HepG2 (cell line): ENCODE results near the gene ZXDA. TPM values are rescaled to one million over a fixed set of nuclear protein-coding genes. Genes with fewer than 3 reads are reported as not detected.

Experiments
- ATAC-seq: fragments of 200-7000 bp; cut with Tn5 transposase; 3 replicates; pipeline ENCODE4 v1.9.1; 2020; ENCODE audit warnings: mild to moderate bottlenecking, moderate library complexity
- BruUV-seq: library from RNA; stranded (reverse); fragments of 400-500 nt; replicated peaks from 2 replicates; lab custom pipeline; 2021; lab: Mats Ljungman, UMichigan
- CTCF ChIA-PET: fragments of 300-600 bp; formaldehyde crosslinking; extraction: SDS; loops from one replicate; lab custom pipeline; 2021; ENCODE audit warnings: low total read pairs, inconsistent platforms, low intra/inter-chr PET ratio; lab: Yijun Ruan, JAX
- POLR2A ChIA-PET: fragments of 350-600 bp; sonication (Branson Sonifier 250); formaldehyde crosslinking; loops from one replicate; lab custom pipeline; 2020; ENCODE audit warnings: antibody characterized with exemption, inconsistent platforms; lab: Yijun Ruan, JAX
- DNase-seq: peaks from one replicate; pipeline ENCODE4 v3.0.0-alpha.2; 2015; ENCODE audit warnings: low spot score
- FAIRE-seq: peaks from 3 replicates; lab custom pipeline; 2011; peaks lifted over from hg19 to GRCh38; lab: Jason Lieb, UNC
- H2AFZ ChIP-seq: one replicate; pipeline ENCODE4 v1.6.1; 2011; ENCODE audit warnings: low read length, inconsistent platforms
- H3K27ac ChIP-seq: fragments of 300-600 bp; 3 replicates; pipeline ENCODE4 v1.8.0; 2011; ENCODE audit warnings: mixed run types, mild to moderate bottlenecking, mixed read lengths, low read length, inconsistent platforms; ENCODE audit not compliant: insufficient read depth; ENCODE audit errors: extremely low read length
- H3K27me3 ChIP-seq, 2 experiments: fragments of 200-600 bp in 1 of 2; 2 replicates in 1 of 2; 3 replicates in 1 of 2; pipeline versions ENCODE4 v1.6.0 to v1.8.0; 2011; ENCODE audit warnings: low read length in 2 of 2, mild to moderate bottlenecking in 2 of 2, moderate library complexity in 2 of 2, inconsistent platforms in 1 of 2; ENCODE audit not compliant: insufficient read depth in 2 of 2, control insufficient read depth in 1 of 2
- H3K36me3 ChIP-seq, 2 experiments: fragments of 200-600 bp in 1 of 2; replicated peaks in 1 of 2; 2 replicates in 1 of 2; 3 replicates in 1 of 2; pipeline versions ENCODE4 v1.5.1 to v1.8.0; 2011; ENCODE audit warnings: low read length in 2 of 2, inconsistent platforms in 1 of 2; ENCODE audit not compliant: insufficient read depth in 2 of 2, control insufficient read depth in 1 of 2
- H3K4me1 ChIP-seq: 2 replicates; pipeline ENCODE4 v1.5.1; 2012; ENCODE audit warnings: low read length, inconsistent platforms; ENCODE audit not compliant: insufficient read depth
- H3K4me2 ChIP-seq: 2 replicates; pipeline ENCODE4 v1.6.0; 2011; ENCODE audit warnings: low read depth, low read length, inconsistent platforms
- H3K4me3 ChIP-seq, 3 experiments: fragments of 200-600 bp in 1 of 3; sonication (generic), shearing (Covaris generic) in 1 of 3; replicated peaks in 1 of 3; 2 replicates each; pipeline ENCODE4 v1.5.1; 2011 to 2016; ENCODE audit warnings: low read length in 3 of 3, inconsistent platforms in 2 of 3, low read depth in 2 of 3, mild to moderate bottlenecking in 2 of 3, control low read depth in 1 of 3, mixed read lengths in 1 of 3; ENCODE audit not compliant: insufficient read depth in 1 of 3
- H3K79me2 ChIP-seq: one replicate; pipeline ENCODE4 v1.6.1; 2011; ENCODE audit warnings: low read length, inconsistent platforms; ENCODE audit not compliant: insufficient read depth
- H3K9ac ChIP-seq: 2 replicates; pipeline ENCODE4 v1.6.0; 2011; ENCODE audit warnings: mild to moderate bottlenecking, low read depth, low read length, inconsistent platforms; ENCODE audit not compliant: insufficient read depth
- H3K9me3 ChIP-seq: 2 replicates; pipeline ENCODE4 v1.5.1; 2012; ENCODE audit warnings: mild to moderate bottlenecking, low read length
- H4K20me1 ChIP-seq: 2 replicates; pipeline ENCODE4 v1.6.0; 2011; ENCODE audit warnings: inconsistent platforms, mild to moderate bottlenecking, low read length, moderate library complexity; ENCODE audit not compliant: insufficient read depth
- CENPX ChIP-seq: sonication (generic); formaldehyde crosslinking; IDR thresholded peaks from 2 replicates; pipeline ENCODE4 v1.9.0; 2021; ENCODE audit warnings: mild to moderate bottlenecking, missing genetic modification reagents, moderate library complexity
- ELF1 ChIP-seq: sonication (generic); formaldehyde crosslinking; IDR thresholded peaks from 2 replicates; pipeline ENCODE4 v1.4.0; 2020; ENCODE audit warnings: missing genetic modification reagents
- FOXK2 ChIP-seq: fragments of 450-650 bp; IDR thresholded peaks from 2 replicates; pipeline ENCODE4 v1.6.1; 2016
- GABPA ChIP-seq, 2 experiments: IDR thresholded peaks; 2 replicates each; pipeline ENCODE4 v1.6.1; 2011 to 2016; ENCODE audit warnings: low read depth in 2 of 2, low read length in 1 of 2, missing biosample characterization in 1 of 2, missing genetic modification characterization in 1 of 2
- IRX3 ChIP-seq: sonication (generic); formaldehyde crosslinking; IDR thresholded peaks from 2 replicates; pipeline ENCODE4 v1.8.1; 2023; ENCODE audit warnings: mild to moderate bottlenecking, low read depth, missing genetic modification reagents, borderline replicate concordance
- MAFK ChIP-seq, 2 experiments: IDR thresholded peaks in 1 of 2; conservative IDR thresholded peaks in 1 of 2; 2 replicates each; pipeline ENCODE4 v1.6.1; 2011; ENCODE audit warnings: improper control_type of control experiment in 2 of 2, low read length in 2 of 2
- RFXAP ChIP-seq: sonication (generic); formaldehyde crosslinking; IDR thresholded peaks from 2 replicates; pipeline ENCODE4 v1.4.0; 2020; ENCODE audit warnings: missing genetic modification reagents, borderline replicate concordance
- SATB2 ChIP-seq: sonication (generic); formaldehyde crosslinking; IDR thresholded peaks from 2 replicates; pipeline ENCODE4 v1.5.0; 2020; ENCODE audit warnings: missing genetic modification reagents
- ZBTB1 ChIP-seq: sonication (generic); formaldehyde crosslinking; IDR thresholded peaks from 2 replicates; pipeline ENCODE4 v1.4.0; 2020; ENCODE audit warnings: missing genetic modification reagents, borderline replicate concordance
- ZNF496 ChIP-seq: sonication (generic); formaldehyde crosslinking; IDR thresholded peaks from 2 replicates; pipeline ENCODE4 v1.8.1; 2023; ENCODE audit warnings: mild to moderate bottlenecking, moderate library complexity, missing genetic modification reagents; ENCODE audit not compliant: insufficient replicate concordance
- ZNF672 ChIP-seq: sonication (generic); formaldehyde crosslinking; IDR thresholded peaks from 2 replicates; pipeline ENCODE4 v1.8.1; 2022; ENCODE audit warnings: missing genetic modification reagents
- ZNF773 ChIP-seq: sonication (generic); formaldehyde crosslinking; IDR thresholded peaks from 2 replicates; pipeline ENCODE4 v1.4.0; 2020; ENCODE audit warnings: missing genetic modification reagents, borderline replicate concordance
- ZNF792 ChIP-seq: IDR thresholded peaks from 2 replicates; pipeline ENCODE4 v1.6.1; 2016
- ZSCAN22 ChIP-seq: sonication (generic); formaldehyde crosslinking; IDR thresholded peaks from 2 replicates; pipeline ENCODE4 v1.4.0; 2020; ENCODE audit warnings: mild to moderate bottlenecking, missing genetic modification reagents
- WGBS: methylation state at CpG from one replicate; pipeline ENCODE4 v1.1.6; 2017; ENCODE audit warnings: low lambda C conversion rate; 5-methylcytosine and 5-hydroxymethylcytosine counted together
- in situ Hi-C: cut with HindIII; loops from 2 replicates; pipeline ENCODE4 v1.10.0; 2017; ENCODE audit warnings: low pct_unique_long_range_greater_than_20kb; ENCODE audit not compliant: extremely low pct_ligation_motif_present
- intact Hi-C: fragments of 100-400 bp; cut with micrococcal nuclease; formaldehyde crosslinking; loops from one replicate; pipeline ENCODE4 v1.10.0; 2022; ENCODE audit not compliant: unreplicated experiment
- polyA plus RNA-seq, 8 experiments: library from polyadenylated mRNA; depleted of rRNA in 3 of 8; stranded (reverse) in 7 of 8; unstranded in 1 of 8; fragments of >200 nt; fragmentation: Illumina TruSeq in 4 of 8; extraction: Trizol in 4 of 8; gene quantifications; 2 replicates each; pipeline versions ENCODE4 v1.2.1 to v1.2.3, GENCODE V29; 2011 to 2016; ENCODE audit warnings: low read depth in 4 of 8, missing spikeins in 1 of 8, mixed read lengths in 1 of 8; ENCODE audit not compliant: insufficient read depth in 1 of 8
- total RNA-seq, 5 experiments: library from RNA; depleted of rRNA; stranded (reverse); fragments of >200 nt; fragmentation: Illumina TruSeq; extraction: Trizol; gene quantifications; 2 replicates each; pipeline ENCODE4 v1.2.3, GENCODE V29; 2016; ENCODE audit warnings: low read depth in 1 of 5
- TF ChIP-seq, protein P1 (sequence below): sonication (generic); formaldehyde crosslinking; IDR thresholded peaks from 2 replicates; pipeline ENCODE4 v1.4.0; 2020; ENCODE audit warnings: missing genetic modification reagents, borderline replicate concordance
- TF ChIP-seq, protein P2 (sequence below): sonication (generic); formaldehyde crosslinking; IDR thresholded peaks from 2 replicates; pipeline ENCODE4 v1.4.0; 2020; ENCODE audit warnings: missing genetic modification reagents, borderline replicate concordance
- TF ChIP-seq, protein P3 (sequence below): IDR thresholded peaks from 2 replicates; pipeline ENCODE4 v1.6.1; 2012; ENCODE audit warnings: inconsistent platforms

The ZXDA gene
- total and polyA plus RNA-seq, 2 of the 13 experiments (the other 11 are each of a cell fraction or from before 2014, with no cell fraction given): not detected

DNA sequence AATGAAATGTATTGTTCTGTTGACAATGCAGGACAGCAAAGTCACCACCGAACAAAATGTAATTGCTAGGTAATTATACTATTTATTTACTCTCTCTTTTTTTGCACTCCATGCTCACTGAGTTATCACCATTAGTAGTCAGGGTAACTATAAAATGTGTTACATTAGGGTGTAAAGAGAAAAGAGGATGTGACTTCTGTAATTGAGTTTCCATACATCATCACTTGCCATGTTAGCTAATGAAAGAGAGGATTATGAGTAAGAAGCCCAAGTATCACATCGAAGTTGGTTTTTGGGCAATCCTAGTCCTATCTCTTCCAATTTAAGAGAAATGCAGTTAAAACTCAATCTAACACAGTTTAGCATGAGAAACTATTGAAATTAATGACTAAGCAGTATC is 7.6 kb downstream of the ZXDA start:
- no peaks in the 10 kb centered on the region for H3K79me2 ChIP-seq
- TF ChIP-seq MAFK (conservative IDR thresholded peaks at IDR 0.05 in 1 of 2, IDR thresholded peaks at IDR 0.05 in 1 of 2; ENCODE audit: low read length in 2 of 2) (no peak), GABPA (IDR thresholded peaks at IDR 0.05; ENCODE audit: low read depth, low read length) (no peak), GABPA (CRISPR knock-in tag; IDR thresholded peaks at IDR 0.05; ENCODE audit: low read depth) (no peak), IRX3 (no peak), ZNF792 (no peak), ELF1 (CRISPR knock-in tag) (no peak), ZSCAN22 (no peak), ZNF672 (CRISPR knock-in tag) (no peak), CENPX (CRISPR knock-in tag) (no peak)
- TF ChIP-seq, all 625 proteins: peak for 0
- no peak overlapping the region for H3K4me2 ChIP-seq
- H3K36me3 ChIP-seq: no peaks in the 10 kb centered on the region
- BruUV-seq: no TSS peak
- no peak overlapping the region for H2AFZ ChIP-seq
- no peaks in the 10 kb centered on the region for H3K9me3 ChIP-seq
- CTCF ChIA-PET: no interaction called here
- 38% methylated on average over 2 of the region's 2 CpGs for WGBS
- DNase-seq: no peak
- ATAC-seq: no peak
- no peaks in the 10 kb centered on the region for H3K27me3 ChIP-seq
- no peak overlapping the region for H3K4me3 ChIP-seq
- H4K20me1 ChIP-seq: no peaks in the 10 kb centered on the region
- H3K9ac ChIP-seq: no peak overlapping the region
- POLR2A ChIA-PET: no interaction called here
- no peaks in the 10 kb centered on the region for H3K4me1 ChIP-seq
- in situ Hi-C loops (loop anchor here (25.0 kb wide), 2 partner anchors 90 to 315 kb away; partner anchors contain the start of gene ZXDB), intact Hi-C loops (no loop called here)
- H3K27ac ChIP-seq: no peak overlapping the region
- FAIRE-seq: no peak

DNA sequence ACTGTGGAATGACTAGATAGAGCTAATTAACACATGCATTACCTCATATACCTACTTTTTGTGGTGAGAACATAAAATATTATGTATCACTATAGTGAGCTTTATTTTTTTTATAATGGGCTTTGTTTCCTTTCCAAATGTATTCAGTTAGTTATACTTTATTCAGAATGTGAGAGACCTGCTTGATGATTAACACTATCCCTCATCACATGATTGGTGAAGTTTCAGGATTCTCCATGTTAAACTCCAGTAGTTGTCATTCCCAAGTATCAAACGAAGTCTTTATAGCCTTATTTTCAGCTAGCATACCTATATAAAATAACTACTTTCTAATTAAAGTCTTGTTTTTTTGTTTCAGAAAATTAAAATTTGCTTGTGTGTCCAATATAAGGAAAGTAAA is 8.8 kb downstream of the ZXDA start:
- no peaks in the 10 kb centered on the region for H3K79me2 ChIP-seq
- H3K27ac ChIP-seq: no peak overlapping the region
- ATAC-seq (no peak), FAIRE-seq (no peak), DNase-seq (no peak)
- H3K9me3 ChIP-seq: no peaks in the 10 kb centered on the region
- WGBS: 0% methylated on average over 1 of the region's 1 CpG
- H3K9ac ChIP-seq: no peak overlapping the region
- no peaks in the 10 kb centered on the region for H3K36me3 ChIP-seq
- CTCF ChIA-PET: no interaction called here
- no peaks in the 10 kb centered on the region for H3K27me3 ChIP-seq
- no TSS peak for BruUV-seq
- in situ Hi-C loops (loop anchor here (25.0 kb wide), 2 partner anchors 89 to 314 kb away; partner anchors contain the start of gene ZXDB), intact Hi-C loops (no loop called here)
- H3K4me2 ChIP-seq: no peak overlapping the region
- H3K4me3 ChIP-seq: no peak overlapping the region
- POLR2A ChIA-PET: no interaction called here
- no peak overlapping the region for H2AFZ ChIP-seq
- H4K20me1 ChIP-seq: no peaks in the 10 kb centered on the region
- H3K4me1 ChIP-seq: no peaks in the 10 kb centered on the region
- TF ChIP-seq, protein P1, sequence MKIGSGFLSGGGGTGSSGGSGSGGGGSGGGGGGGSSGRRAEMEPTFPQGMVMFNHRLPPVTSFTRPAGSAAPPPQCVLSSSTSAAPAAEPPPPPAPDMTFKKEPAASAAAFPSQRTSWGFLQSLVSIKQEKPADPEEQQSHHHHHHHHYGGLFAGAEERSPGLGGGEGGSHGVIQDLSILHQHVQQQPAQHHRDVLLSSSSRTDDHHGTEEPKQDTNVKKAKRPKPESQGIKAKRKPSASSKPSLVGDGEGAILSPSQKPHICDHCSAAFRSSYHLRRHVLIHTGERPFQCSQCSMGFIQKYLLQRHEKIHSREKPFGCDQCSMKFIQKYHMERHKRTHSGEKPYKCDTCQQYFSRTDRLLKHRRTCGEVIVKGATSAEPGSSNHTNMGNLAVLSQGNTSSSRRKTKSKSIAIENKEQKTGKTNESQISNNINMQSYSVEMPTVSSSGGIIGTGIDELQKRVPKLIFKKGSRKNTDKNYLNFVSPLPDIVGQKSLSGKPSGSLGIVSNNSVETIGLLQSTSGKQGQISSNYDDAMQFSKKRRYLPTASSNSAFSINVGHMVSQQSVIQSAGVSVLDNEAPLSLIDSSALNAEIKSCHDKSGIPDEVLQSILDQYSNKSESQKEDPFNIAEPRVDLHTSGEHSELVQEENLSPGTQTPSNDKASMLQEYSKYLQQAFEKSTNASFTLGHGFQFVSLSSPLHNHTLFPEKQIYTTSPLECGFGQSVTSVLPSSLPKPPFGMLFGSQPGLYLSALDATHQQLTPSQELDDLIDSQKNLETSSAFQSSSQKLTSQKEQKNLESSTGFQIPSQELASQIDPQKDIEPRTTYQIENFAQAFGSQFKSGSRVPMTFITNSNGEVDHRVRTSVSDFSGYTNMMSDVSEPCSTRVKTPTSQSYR (CRISPR knock-in tag): no peak
- TF ChIP-seq, protein P2, sequence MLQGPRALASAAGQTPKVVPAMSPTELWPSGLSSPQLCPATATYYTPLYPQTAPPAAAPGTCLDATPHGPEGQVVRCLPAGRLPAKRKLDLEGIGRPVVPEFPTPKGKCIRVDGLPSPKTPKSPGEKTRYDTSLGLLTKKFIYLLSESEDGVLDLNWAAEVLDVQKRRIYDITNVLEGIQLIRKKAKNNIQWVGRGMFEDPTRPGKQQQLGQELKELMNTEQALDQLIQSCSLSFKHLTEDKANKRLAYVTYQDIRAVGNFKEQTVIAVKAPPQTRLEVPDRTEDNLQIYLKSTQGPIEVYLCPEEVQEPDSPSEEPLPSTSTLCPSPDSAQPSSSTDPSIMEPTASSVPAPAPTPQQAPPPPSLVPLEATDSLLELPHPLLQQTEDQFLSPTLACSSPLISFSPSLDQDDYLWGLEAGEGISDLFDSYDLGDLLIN (CRISPR knock-in tag): no peak
- TF ChIP-seq ZBTB1 (CRISPR knock-in tag) (no peak), SATB2 (CRISPR knock-in tag) (no peak), ZNF496 (no peak), RFXAP (no peak), ZNF773 (no peak), FOXK2 (no peak)
- TF ChIP-seq, protein P3, sequence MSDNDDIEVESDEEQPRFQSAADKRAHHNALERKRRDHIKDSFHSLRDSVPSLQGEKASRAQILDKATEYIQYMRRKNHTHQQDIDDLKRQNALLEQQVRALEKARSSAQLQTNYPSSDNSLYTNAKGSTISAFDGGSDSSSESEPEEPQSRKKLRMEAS: no peak
